HG03521 (cell line): ENCODE measurements around the gene NPAS3.

Source experiments
- ATAC-seq: cut with Tn5 transposase; IDR thresholded peaks from one replicate; pipeline ENCODE4 v1.9.1; 2021; ENCODE audit warnings: mild to moderate bottlenecking, moderate library complexity; ENCODE audit not compliant: unreplicated experiment

The NPAS3 gene

GRCh38 chr14:33369041-33369440, 430.4 kb downstream of the NPAS3 start:
- no peak for ATAC-seq

GRCh38 chr14:33369972-33370371, 431.3 kb downstream of the NPAS3 start:
- peak; percentile 96 for ATAC-seq

- no peak for ATAC-seq
These were observed 431.7 kb downstream of the NPAS3 start for GRCh38 chr14:33370426-33370825.

- ATAC-seq = no peak
These were observed 436.5 kb downstream of the NPAS3 start for GRCh38 chr14:33375196-33375595.

- ATAC-seq = no peak
These were observed 437.1 kb downstream of the NPAS3 start for GRCh38 chr14:33375786-33376185.

GRCh38 chr14:33376510-33376909, 437.8 kb downstream of the NPAS3 start:
- ATAC-seq = no peak

GRCh38 chr14:33377596-33378390, 439.1 kb downstream of the NPAS3 start:
- ATAC-seq = peak; percentile 67

GRCh38 chr14:33381717-33382116, 443.0 kb downstream of the NPAS3 start:
- no peak for ATAC-seq

- ATAC-seq = no peak
These were observed 447.5 kb downstream of the NPAS3 start for GRCh38 chr14:33386140-33386539.

GRCh38 chr14:33386781-33387180, 448.1 kb downstream of the NPAS3 start:
- no peak for ATAC-seq

- ATAC-seq = no peak
These were observed 451.7 kb downstream of the NPAS3 start for GRCh38 chr14:33390335-33390734.

- ATAC-seq = no peak
These were observed 454.7 kb downstream of the NPAS3 start for GRCh38 chr14:33393231-33393894.

GRCh38 chr14:33393895-33394368, 455.3 kb downstream of the NPAS3 start:
- no peak for ATAC-seq

GRCh38 chr14:33401311-33401710, 462.6 kb downstream of the NPAS3 start:
- no peak for ATAC-seq

- ATAC-seq = no peak
These were observed 463.9 kb downstream of the NPAS3 start for GRCh38 chr14:33402604-33403003.

GRCh38 chr14:33404054-33404453, 465.4 kb downstream of the NPAS3 start:
- ATAC-seq = no peak

- no peak for ATAC-seq
These were observed 466.4 kb downstream of the NPAS3 start for GRCh38 chr14:33404964-33405574.

GRCh38 chr14:33406766-33407165, 468.1 kb downstream of the NPAS3 start:
- no peak for ATAC-seq

GRCh38 chr14:33408291-33408690, 469.6 kb downstream of the NPAS3 start:
- no peak for ATAC-seq

- no peak for ATAC-seq
These were observed 473.8 kb downstream of the NPAS3 start for GRCh38 chr14:33412450-33412849.

- no peak for ATAC-seq
These were observed 474.7 kb downstream of the NPAS3 start for GRCh38 chr14:33413381-33413780.

GRCh38 chr14:33414041-33414440, 475.4 kb downstream of the NPAS3 start:
- ATAC-seq = no peak
